ENCODE data around the gene DCAF17. TPM values are rescaled to one million over a fixed set of nuclear protein-coding genes. Genes with fewer than 3 reads are reported as not detected.
"Not testable (repeated sequence)": the region's sequence is repeated elsewhere in the genome, so short reads cannot be mapped to it uniquely, and the experiment has no call there.

The DCAF17 gene
- total RNA-seq, 1 experiment from 2014 or later = 11.0 TPM

DNA sequence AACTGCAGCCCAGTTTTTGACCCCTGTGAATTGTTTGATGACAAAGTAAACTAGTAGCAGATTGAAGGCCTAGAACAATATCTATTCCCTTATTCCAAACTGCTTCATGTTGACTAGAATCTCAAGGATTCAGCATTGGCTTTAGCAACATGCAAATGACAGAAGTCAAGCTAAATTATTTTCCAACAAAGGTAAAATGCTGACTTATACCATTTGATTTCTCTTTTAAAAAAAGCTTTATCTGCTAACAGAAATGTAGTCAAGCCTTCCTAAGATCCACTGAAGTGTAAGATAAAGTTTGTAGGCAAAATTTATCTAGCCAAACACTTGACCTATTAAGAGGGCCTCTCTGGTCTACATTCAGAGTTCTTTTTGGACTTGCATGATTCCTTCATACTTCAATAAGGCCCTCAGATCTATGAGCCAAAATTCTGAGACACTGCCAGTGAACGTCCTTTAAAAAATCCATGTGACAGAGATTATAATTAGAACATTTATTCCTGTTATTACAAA lies 78.7 kb downstream of the DCAF17 start:
- DNase-seq (ENCODE audit: low spot score) = no peak

DNA sequence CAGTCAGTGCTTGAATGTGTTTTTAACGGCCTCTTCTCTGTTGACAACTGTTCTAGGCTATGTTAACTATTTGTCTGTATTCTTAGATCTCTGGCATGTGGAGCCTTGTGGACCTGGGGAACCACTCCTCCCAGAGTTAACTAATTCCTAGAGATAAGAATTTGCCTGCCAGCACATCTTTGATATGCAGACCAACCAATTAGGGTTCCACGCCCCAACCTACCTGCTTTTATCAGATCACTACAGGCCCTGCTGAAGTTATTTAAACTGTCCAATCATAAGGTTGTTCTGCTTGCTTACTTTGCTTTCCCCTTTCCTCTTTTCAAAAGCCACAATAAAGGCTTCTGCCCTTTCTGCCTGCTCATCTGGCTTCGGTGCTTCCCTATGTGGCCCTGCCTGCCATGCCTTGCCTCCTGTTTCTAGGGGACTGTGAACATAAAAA lies 79.7 kb downstream of the DCAF17 start:
- no peak for DNase-seq (ENCODE audit: low spot score)

GRCh38 chr2:171514908-171515582 lies 81.0 kb downstream of the DCAF17 start:
- DNase-seq (ENCODE audit: low spot score) = no peak

DNA sequence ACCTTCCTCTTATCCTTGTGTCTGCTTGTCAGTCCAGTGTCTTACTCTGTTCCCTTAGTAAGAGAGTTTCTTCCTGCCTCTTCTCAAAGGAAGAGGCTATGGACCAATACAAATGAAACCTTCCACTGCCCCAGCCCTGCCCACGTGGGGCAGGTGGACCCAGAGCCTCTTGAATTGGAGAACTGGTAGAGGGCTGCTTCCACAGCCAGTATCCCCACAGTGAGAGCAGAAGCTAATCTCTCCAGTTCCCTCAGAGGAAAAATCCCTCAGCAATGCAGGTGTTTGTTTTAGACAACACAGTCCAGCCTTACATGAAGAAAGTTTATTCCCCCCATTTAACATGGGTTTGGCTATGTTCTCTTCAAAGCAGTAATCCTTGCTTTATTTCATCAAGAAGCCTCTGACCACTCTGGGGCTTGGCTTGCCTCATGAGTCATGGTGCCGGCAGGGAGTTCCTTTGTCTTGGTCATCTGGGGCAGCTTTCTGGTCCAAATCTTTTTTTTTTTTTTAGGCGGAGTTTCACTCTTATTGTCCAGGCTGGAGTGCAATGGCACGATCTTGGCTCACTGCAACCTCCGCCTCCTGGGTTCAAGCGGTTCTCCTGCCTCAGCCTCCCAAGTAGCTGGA lies 81.8 kb downstream of the DCAF17 start:
- no peak for DNase-seq (ENCODE audit: low spot score)

GRCh38 chr2:171516793-171517192 lies 82.8 kb downstream of the DCAF17 start:
- no peak for DNase-seq (ENCODE audit: low spot score)

- DNase-seq (ENCODE audit: low spot score) = no peak
These were observed 86.4 kb downstream of the DCAF17 start for GRCh38 chr2:171520471-171520870.

GRCh38 chr2:171521361-171522051 lies 87.5 kb downstream of the DCAF17 start:
- DNase-seq (ENCODE audit: low spot score) = no peak

GRCh38 chr2:171522052-171522787 lies 88.2 kb downstream of the DCAF17 start, which contains the start of gene CYBRD1:
CYBRD1 (plus strand) TSS chr2:171522474; CDS start chr2:171522546, 72 bp downstream.
- peak; percentile 37 for DNase-seq (ENCODE audit: low spot score)

DNA sequence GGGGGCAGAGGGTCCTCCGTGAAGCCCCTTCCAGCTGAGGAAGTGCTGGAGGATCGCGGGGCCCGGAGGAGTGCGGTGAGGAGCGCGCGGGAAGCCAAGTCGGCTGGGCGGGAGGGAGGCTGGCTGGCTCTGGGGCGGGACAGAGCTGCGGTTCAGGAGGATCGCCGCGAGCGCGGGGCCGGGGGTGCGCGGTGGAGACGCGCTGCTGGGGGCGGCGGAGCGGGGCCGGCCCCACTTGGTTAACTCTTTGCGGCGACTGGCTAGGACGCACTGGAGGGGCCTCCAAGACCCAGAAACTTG lies 88.7 kb downstream of the DCAF17 start:
- DNase-seq (ENCODE audit: low spot score) = no peak

DNA sequence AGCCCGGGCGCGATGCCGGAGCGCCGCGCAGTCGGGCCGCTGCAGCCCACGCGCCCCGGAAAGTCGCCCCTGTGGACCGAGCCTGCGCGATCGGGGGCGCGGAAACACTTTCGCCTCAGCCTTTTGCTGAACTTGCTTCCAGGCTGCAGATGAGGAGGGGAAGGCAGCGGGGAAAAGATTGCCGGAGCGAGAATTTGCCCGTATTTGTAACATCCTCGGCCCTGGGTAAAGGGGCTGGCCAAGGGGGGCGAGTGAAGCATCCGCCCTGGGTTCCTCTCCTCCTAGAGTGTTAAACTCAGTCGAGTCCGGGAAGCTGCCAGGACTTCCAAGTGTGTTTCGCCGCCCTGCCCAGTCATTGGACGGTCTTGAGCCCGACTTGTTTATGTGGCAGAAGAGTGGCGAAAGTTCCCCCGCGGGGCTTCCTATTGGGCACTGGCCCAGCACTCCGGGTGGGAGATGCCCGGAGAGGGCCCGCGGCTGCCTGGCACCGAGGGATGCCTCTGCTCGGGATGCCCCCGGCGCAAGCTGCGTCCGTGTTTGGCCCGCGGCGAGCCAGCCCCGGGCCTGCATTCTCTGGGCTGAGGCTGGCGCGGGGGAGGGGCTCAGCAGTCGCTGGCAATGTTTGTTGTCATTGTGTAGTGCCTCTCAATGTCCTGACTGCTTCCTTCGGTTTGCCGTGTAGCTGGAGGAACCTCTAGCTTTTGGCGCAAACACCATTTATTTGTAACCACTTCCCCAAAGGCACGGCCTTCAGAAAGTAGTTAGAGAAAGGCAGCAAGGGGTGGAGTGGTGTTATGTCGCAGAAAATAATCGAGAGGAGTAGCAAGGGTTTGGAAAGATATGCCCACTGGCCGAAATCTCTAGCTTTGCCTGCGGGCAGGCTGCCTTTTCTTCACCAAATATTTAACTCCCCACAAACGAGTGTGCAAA lies 89.3 kb downstream of the DCAF17 start:
- peak; percentile 72 for DNase-seq (ENCODE audit: low spot score)

- DNase-seq (ENCODE audit: low spot score) = peak; percentile 21
These were observed 90.0 kb downstream of the DCAF17 start for GRCh38 chr2:171524018-171524401.

GRCh38 chr2:171529914-171530313 lies 95.9 kb downstream of the DCAF17 start:
- DNase-seq (ENCODE audit: low spot score) = no peak

- no peak for DNase-seq (ENCODE audit: low spot score)
These were observed 96.4 kb downstream of the DCAF17 start for GRCh38 chr2:171530378-171530777.

GRCh38 chr2:171530859-171531258 lies 96.8 kb downstream of the DCAF17 start:
- not testable (repeated sequence) for DNase-seq (ENCODE audit: low spot score)

GRCh38 chr2:171531291-171531690 lies 97.3 kb downstream of the DCAF17 start:
- DNase-seq (ENCODE audit: low spot score) = peak; percentile 48

DNA sequence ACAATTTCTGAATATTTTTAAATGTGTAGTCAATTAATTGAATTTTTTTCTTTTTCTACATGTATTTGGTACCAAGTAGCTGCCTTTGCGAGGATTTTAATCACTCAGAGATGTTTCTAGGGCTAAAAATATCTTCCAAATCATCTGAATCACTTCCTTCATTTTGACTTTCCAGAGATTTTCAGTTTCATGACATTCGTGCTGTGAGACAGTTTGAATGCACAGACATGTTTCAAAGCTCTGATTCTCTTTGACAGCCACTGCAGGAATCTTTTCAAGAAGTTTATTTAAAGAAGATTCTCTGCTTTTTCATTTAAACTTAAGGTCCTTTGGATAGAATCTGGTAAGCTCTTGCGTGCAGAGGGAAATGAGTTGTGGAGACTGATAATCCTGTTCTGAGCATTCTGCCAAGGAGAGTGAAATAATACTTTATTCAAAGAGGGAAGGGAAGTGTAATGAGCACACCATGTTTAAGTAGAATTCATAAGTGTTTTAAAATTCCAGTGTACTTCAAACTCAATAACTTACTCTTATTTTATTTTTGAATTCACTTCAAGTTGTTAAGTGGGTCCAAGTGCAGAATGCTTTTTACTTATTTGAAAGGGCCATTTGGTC lies 97.9 kb downstream of the DCAF17 start:
- no peak for DNase-seq (ENCODE audit: low spot score)

GRCh38 chr2:171533331-171533730 lies 99.3 kb downstream of the DCAF17 start:
- DNase-seq (ENCODE audit: low spot score) = no peak

Data from H4 (cell line).